HG03460 (cell line): Measurements from ENCODE around the gene GNL3L.
"Not testable (repeated sequence)": the region's sequence is repeated elsewhere in the genome, so short reads cannot be mapped to it uniquely, and the experiment has no call there.

ENCODE experiments used
- ATAC-seq: cut with Tn5 transposase; IDR thresholded peaks from one replicate; pipeline ENCODE4 v1.9.1; 2021; ENCODE audit not compliant: unreplicated experiment

Gene GNL3L

GRCh38 chrX:54551801-54552200 is 21.8 kb downstream of the GNL3L start:
- no peak for ATAC-seq

DNA sequence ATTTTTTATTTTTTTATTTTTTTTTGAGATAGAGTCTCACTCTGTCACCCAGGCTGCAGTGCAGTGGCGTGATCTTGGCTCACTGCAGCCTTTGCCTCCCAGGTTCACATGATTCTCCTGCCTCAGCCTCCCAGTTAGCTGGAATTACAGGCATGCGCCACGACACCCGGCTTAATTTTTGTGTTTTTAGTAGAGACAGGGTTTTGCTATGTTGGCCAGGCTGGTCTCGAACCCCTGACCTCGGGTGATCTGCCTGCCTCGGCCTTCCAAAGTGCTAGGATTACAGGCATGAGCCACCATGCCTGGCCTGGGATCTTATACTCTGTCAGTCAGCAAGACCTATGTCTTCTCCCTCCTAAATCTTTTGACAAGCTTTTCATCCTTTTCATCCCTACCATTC is 25.0 kb downstream of the GNL3L start:
- ATAC-seq = not testable (repeated sequence)

DNA sequence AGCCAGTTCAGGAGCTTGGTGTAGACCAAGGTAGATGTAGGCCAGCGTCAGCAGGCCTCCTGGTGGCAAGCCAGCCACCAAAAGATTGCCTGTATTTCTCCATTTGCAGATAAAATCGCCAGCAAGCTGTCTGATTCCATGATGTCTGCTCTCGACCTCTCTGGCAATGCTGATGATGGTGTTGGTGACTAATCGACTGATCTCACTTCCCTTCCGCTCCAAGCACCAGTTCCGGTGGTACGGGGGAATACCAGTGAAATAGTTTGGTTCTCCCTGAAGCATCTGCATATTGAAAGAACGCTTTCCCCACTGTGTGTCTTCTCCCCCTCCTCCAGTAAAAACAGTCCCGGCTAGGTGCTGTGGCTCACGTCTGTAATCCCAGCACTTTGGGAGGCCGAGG is 30.4 kb downstream of the GNL3L start:
- no peak for ATAC-seq

DNA sequence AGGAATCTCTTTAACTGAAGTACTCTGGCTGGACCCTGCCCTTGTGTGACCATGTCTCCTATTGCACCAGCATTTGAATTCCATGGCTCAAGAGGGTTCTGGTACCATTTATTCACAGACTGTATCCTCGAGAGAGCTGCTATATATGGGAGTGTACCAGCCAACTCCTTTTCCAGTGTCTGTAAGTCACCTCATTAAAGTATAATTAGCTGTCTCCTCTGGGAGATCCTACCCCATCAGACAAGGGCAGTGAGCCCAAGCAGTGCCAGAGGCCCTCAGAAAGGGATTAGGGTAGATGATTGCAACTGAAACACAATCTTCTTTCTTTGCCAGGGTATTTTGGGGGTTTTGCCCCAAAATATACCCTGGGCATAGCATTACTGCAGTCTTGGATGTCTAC is 31.6 kb downstream of the GNL3L start:
- ATAC-seq = no peak

DNA sequence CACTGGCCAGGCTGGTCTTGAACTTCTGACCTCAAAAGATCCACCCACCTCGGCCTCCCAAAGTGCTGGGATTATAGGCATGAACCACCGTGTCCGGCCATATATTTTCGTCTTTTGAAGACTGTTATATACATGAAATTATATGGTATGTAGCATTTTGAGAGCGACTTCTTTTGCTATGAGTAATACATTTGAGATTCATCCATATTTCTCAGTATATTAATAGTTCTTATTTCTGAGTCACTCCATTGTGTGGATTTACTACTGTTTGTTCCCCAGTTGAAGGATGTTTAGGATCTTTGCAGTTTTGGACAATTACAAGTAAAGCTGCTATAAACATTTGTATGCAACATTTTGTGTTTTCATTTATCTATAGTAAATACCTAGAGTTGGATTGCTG is 34.9 kb downstream of the GNL3L start:
- no peak for ATAC-seq

DNA sequence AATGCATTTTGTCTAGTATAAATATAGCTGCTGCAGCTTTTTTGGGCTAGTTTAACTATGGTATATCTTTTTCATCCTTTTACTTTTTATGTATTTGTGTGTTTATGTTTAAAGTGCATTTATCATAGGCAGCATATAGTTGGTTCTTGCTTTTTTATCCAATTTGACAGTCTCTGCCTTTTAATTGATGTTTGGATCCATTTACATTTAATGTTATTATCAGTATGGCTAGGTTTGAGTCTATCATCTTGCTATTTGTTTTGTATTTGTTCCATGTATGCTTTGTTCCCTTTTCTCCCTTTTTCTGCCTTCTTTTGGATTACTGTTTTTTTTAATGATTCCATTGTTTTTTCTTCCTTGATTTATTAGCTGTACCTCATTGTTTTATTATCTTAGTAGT is 40.3 kb downstream of the GNL3L start:
- no peak for ATAC-seq

DNA sequence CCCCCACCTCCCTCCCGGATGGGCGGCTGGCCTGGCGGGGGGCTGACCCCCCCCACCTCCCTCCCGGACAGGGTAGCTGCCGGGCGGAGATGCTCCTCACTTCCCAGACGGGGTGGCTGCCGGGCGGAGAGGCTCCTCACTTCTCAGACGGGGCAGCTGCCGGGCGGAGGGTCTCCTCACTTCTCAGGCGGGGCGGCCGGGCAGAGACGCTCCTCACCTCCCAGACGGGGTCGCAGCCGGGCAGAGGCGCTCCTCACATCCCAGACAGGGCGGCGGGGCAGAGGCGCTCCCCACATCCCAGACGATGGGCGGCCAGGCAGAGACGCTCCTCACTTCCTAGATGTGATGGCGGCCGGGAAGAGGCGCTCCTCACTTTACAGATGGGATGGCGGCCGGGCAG is 42.6 kb downstream of the GNL3L start:
- not testable (repeated sequence) for ATAC-seq

GRCh38 chrX:54597728-54598127 is 67.7 kb downstream of the GNL3L start:
- ATAC-seq = no peak

DNA sequence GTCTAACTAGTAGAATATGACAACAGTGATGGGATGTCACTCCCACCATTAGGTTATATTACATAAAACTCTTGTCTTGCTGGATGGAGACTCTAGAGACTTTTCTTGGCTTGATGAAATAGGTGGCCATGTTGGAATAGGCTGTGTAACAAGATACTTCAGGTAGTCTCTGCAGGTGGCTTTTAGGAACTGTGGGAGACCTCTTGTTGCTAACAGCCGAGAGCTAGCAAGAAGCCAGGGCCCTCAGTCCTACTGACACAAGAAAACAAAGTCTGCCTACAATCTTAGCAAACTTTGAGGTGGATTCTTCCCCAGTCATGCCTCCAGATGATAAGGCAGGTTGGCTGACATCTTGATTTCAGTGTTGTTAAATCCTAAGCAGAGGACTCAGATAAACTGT is 72.5 kb downstream of the GNL3L start:
- no peak for ATAC-seq
